IMR-90 (cell line): ENCODE data around the gene HECW1. TPM values are rescaled to one million over a fixed set of nuclear protein-coding genes. Genes with fewer than 3 reads are reported as not detected.

Source experiments
- ATAC-seq: fragments of 200-7000 bp; cut with Tn5 transposase; 2 replicates; pipeline ENCODE4 v1.9.1; 2020; ENCODE audit warnings: low read depth, mild to moderate bottlenecking, moderate library complexity
- BruUV-seq: library from RNA; stranded (reverse); fragments of 400-500 nt; replicated peaks from 2 replicates; lab custom pipeline; 2021; lab: Mats Ljungman, UMichigan
- CTCF ChIA-PET: fragments of 300-600 bp; formaldehyde crosslinking; extraction: SDS; loops from one replicate; lab custom pipeline; 2021; ENCODE audit warnings: antibody characterized with exemption; lab: Yijun Ruan, JAX
- POLR2A ChIA-PET: fragments of 300-600 bp; sonication (Branson Sonifier 250); formaldehyde crosslinking; loops from one replicate; lab custom pipeline; 2022; ENCODE audit warnings: antibody characterized with exemption; ENCODE audit not compliant: unreplicated experiment; lab: Charles Lee
- DNase-seq: peaks from one replicate; pipeline ENCODE4 v3.0.0; 2013
- H2AFZ ChIP-seq: replicated peaks from 2 replicates; pipeline ENCODE3; 2013; ENCODE audit warnings: low read length, mild to moderate bottlenecking; ENCODE audit not compliant: poor library complexity
- H2AK5ac ChIP-seq: 2 replicates; pipeline ENCODE4 v1.6.1; 2013; ENCODE audit warnings: low read depth, low read length, inconsistent platforms
- H2AK9ac ChIP-seq: replicated peaks from 2 replicates; pipeline ENCODE3; 2013; ENCODE audit warnings: mild to moderate bottlenecking, low read depth, low read length, moderate library complexity; ENCODE audit not compliant: poor library complexity
- H2BK120ac ChIP-seq: 2 replicates; pipeline ENCODE4 v1.6.1; 2013; ENCODE audit warnings: low read depth, low read length, inconsistent platforms
- H2BK15ac ChIP-seq: 3 replicates; pipeline ENCODE4 v1.6.1; 2013; ENCODE audit warnings: low read depth, low read length, inconsistent platforms
- H2BK20ac ChIP-seq: 2 replicates; pipeline ENCODE4 v1.6.1; 2013; ENCODE audit warnings: low read depth, mild to moderate bottlenecking, inconsistent platforms, low read length, moderate library complexity
- H2BK5ac ChIP-seq: 2 replicates; pipeline ENCODE4 v1.6.1; 2013; ENCODE audit warnings: mild to moderate bottlenecking, low read depth, low read length, inconsistent platforms; ENCODE audit not compliant: poor library complexity, severe bottlenecking
- H3K14ac ChIP-seq: replicated peaks from 2 replicates; pipeline ENCODE4 v1.6.1; 2013; ENCODE audit warnings: low read depth, low read length, inconsistent platforms
- H3K18ac ChIP-seq: 2 replicates; pipeline ENCODE4 v1.6.1; 2013; ENCODE audit warnings: low read depth, low read length, control low read depth
- H3K23ac ChIP-seq: 2 replicates; pipeline ENCODE4 v1.6.1; 2013; ENCODE audit warnings: low read depth, low read length, inconsistent platforms
- H3K27ac ChIP-seq: 2 replicates; pipeline ENCODE4 v1.5.1; 2013; ENCODE audit warnings: mild to moderate bottlenecking, control low read depth, low read length; ENCODE audit not compliant: insufficient read depth
- H3K27me3 ChIP-seq: 2 replicates; pipeline ENCODE4 v1.6.1; 2013; ENCODE audit warnings: low read length; ENCODE audit not compliant: control insufficient read depth, insufficient read depth
- H3K36me3 ChIP-seq: 2 replicates; pipeline ENCODE4 v1.6.1; 2013; ENCODE audit warnings: low read length, mixed read lengths; ENCODE audit not compliant: control insufficient read depth, insufficient read depth
- H3K4ac ChIP-seq: 2 replicates; pipeline ENCODE4 v1.6.1; 2013; ENCODE audit warnings: low read depth, low read length, inconsistent platforms
- H3K4me1 ChIP-seq: 2 replicates; pipeline ENCODE4 v1.6.1; 2013; ENCODE audit warnings: low read length, mixed read lengths; ENCODE audit not compliant: control insufficient read depth, insufficient read depth
- H3K4me2 ChIP-seq: 2 replicates; pipeline ENCODE4 v1.6.1; 2013; ENCODE audit warnings: low read depth, mild to moderate bottlenecking, control low read depth, low read length, moderate library complexity
- H3K4me3 ChIP-seq: 2 replicates; pipeline ENCODE4 v1.5.1; 2013; ENCODE audit warnings: low read depth, mild to moderate bottlenecking, control low read depth, low read length, moderate library complexity; ENCODE audit not compliant: insufficient read depth
- H3K56ac ChIP-seq: 2 replicates; pipeline ENCODE4 v1.6.1; 2013; ENCODE audit warnings: low read length, inconsistent platforms; ENCODE audit not compliant: insufficient read depth; ENCODE audit errors: extremely low read depth
- H3K79me1 ChIP-seq, 2 experiments: 2 replicates each; pipeline ENCODE4 v1.6.1; 2013; ENCODE audit warnings: low read length in 2 of 2, inconsistent platforms in 1 of 2, low read depth in 1 of 2
- H3K9ac ChIP-seq: 2 replicates; pipeline ENCODE4 v1.6.1; 2013; ENCODE audit warnings: low read depth, low read length, control low read depth
- H3K9me1 ChIP-seq: 2 replicates; pipeline ENCODE4 v1.6.1; 2013; ENCODE audit warnings: low read length, inconsistent platforms; ENCODE audit not compliant: insufficient read depth
- H3K9me3 ChIP-seq: 2 replicates; pipeline ENCODE4 v1.6.1; 2013; ENCODE audit warnings: low read length; ENCODE audit not compliant: control insufficient read depth, insufficient read depth
- H4K20me1 ChIP-seq: 2 replicates; pipeline ENCODE4 v1.6.1; 2013; ENCODE audit warnings: low read length, inconsistent platforms; ENCODE audit not compliant: insufficient read depth
- H4K5ac ChIP-seq: 2 replicates; pipeline ENCODE4 v1.6.1; 2013; ENCODE audit warnings: mild to moderate bottlenecking, low read depth, low read length, control low read depth
- H4K8ac ChIP-seq, 2 experiments: 2 replicates each; pipeline ENCODE4 v1.6.1; 2013; ENCODE audit warnings: low read depth in 2 of 2, low read length in 2 of 2, control low read depth in 1 of 2, inconsistent platforms in 1 of 2
- H4K91ac ChIP-seq: 2 replicates; pipeline ENCODE4 v1.6.1; 2013; ENCODE audit warnings: low read depth, low read length, inconsistent platforms; ENCODE audit not compliant: insufficient read depth
- BHLHE40 ChIP-seq: fragments of 150-350 bp; IDR thresholded peaks from 2 replicates; pipeline ENCODE4 v1.6.1; 2016; ENCODE audit warnings: mild to moderate bottlenecking, low read depth, low read length
- WGBS, 2 experiments: methylation state at CpG; one replicate each; pipeline versions ENCODE4 v1.1.5 to v1.1.7; 2013; ENCODE audit warnings: missing lambda C conversion rate in 2 of 2; ENCODE audit not compliant: insufficient read length in 1 of 2; ENCODE audit errors: extremely low coverage in 2 of 2; 5-methylcytosine and 5-hydroxymethylcytosine counted together
- dilution Hi-C: fragments of 300-500 bp; cut with HindIII; formaldehyde crosslinking; loops from one replicate; pipeline ENCODE4 v1.14.3; 2018; ENCODE audit warnings: low sequenced_read_pairs; ENCODE audit not compliant: unreplicated experiment
- in situ Hi-C: fragments of 300-500 bp; cut with MboI; formaldehyde crosslinking; loops from 3 replicates; pipeline ENCODE4 v1.14.3; 2019; ENCODE audit warnings: low sequenced_read_pairs, inconsistent platforms, mixed read lengths
- intact Hi-C: fragments of 100-400 bp; cut with micrococcal nuclease; formaldehyde crosslinking; loops from 2 replicates; pipeline ENCODE4 v1.10.0; 2022
- polyA plus RNA-seq, 3 experiments: library from polyadenylated mRNA; depleted of rRNA; stranded (reverse); fragments of >200 nt; gene quantifications; 2 replicates each; pipeline ENCODE4 v1.2.3, GENCODE V29; 2012; ENCODE audit warnings: low replicate concordance in 1 of 3
- total RNA-seq: library from RNA; depleted of rRNA; stranded (reverse); fragments of >200 nt; gene quantifications from 2 replicates; pipeline ENCODE4 v1.2.3, GENCODE V29; 2012

Gene HECW1
- total and polyA plus RNA-seq, 2 of the 4 experiments (the other 2 are of a cell fraction), result 0.56 to 1.3 TPM

DNA sequence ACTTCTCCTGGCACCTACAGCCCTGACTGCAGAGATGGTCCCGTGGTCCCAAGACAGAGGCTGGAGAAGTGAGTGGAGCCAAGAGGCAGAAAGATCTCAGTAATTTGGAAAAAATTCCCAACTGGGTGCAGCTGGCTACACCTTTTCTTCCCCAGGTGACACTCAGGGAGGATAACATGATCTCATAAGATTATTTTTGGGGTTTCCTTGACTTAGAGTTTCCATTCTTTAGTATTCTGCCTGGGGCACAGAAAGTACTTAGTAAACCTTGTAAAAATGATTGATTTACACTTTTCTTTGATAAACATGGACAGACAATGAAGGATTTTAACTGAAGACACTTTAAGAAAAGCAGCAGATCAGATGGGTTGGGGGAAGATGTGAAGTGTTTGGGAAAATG lies 38.6 kb downstream of the HECW1 start:
- Histone ChIP-seq H2BK20ac (no peak overlapping the region), H3K4me3 (no peak overlapping the region), H2BK15ac (no peak overlapping the region), H3K9ac (no peak overlapping the region), H3K79me1 (no peaks in the 10 kb centered on the region), H3K9me1 (peaks cover 4% of the 10 kb centered on the region; the same call in 1 of the 2 replicates), H2AFZ (no peak overlapping the region), H3K14ac (no peak overlapping the region), H3K9me3 (no peaks in the 10 kb centered on the region), H2AK9ac (no peak overlapping the region), H3K4me2 (no peak overlapping the region), H3K36me3 (no peaks in the 10 kb centered on the region), H3K23ac (no peak overlapping the region), H4K20me1 (no peaks in the 10 kb centered on the region), H3K4ac (no peak overlapping the region), H2BK120ac (no peak overlapping the region), H3K18ac (no peak overlapping the region), H3K56ac (no peak overlapping the region), H4K91ac (no peak overlapping the region), H2BK5ac (no peak overlapping the region), H4K5ac (no peak overlapping the region), H2AK5ac (no peak overlapping the region), H3K27me3 (peaks cover 1% of the 10 kb centered on the region; the same call in 1 of the 2 replicates), H3K4me1 (no peaks in the 10 kb centered on the region), H4K8ac (no peak overlapping the region), H3K27ac (no peak overlapping the region)
- dilution Hi-C loops (no loop called here), intact Hi-C loops (no loop called here), in situ Hi-C loops (no loop called here)
- ChIA-PET CTCF (no interaction called here), POLR2A (no interaction called here)
- ATAC-seq (no peak), DNase-seq (no peak)
- no peak for TF ChIP-seq BHLHE40
- no TSS peak for BruUV-seq
- no CpG with 5 or more reads among the region's 1 CpG for WGBS, 2 experiments
